Effector memory CD4-positive, alpha-beta T cell (primary cell): Measurements from ENCODE around the gene PITPNB.

Experiments
- DNase-seq, 3 donors: peaks; one replicate each; pipeline ENCODE4 v3.0.0-alpha.2; 2020
- H3K27ac ChIP-seq: 2 replicates; pipeline ENCODE4 v1.7.0; 2013; ENCODE audit warnings: mild to moderate bottlenecking, low read length, moderate library complexity; ENCODE audit not compliant: insufficient read depth, poor library complexity, severe bottlenecking
- H3K27me3 ChIP-seq: replicated peaks from 2 replicates; pipeline ENCODE4 v1.7.0; 2013; ENCODE audit warnings: mild to moderate bottlenecking, low read length; ENCODE audit not compliant: insufficient read depth, control insufficient read depth, poor library complexity, severe bottlenecking
- H3K36me3 ChIP-seq: 2 replicates; pipeline ENCODE4 v1.7.0; 2013; ENCODE audit warnings: mild to moderate bottlenecking, low read length, moderate library complexity; ENCODE audit not compliant: control insufficient read depth, insufficient read depth
- H3K4me1 ChIP-seq: 2 replicates; pipeline ENCODE4 v1.7.0; 2013; ENCODE audit warnings: low read length, mild to moderate bottlenecking; ENCODE audit not compliant: control insufficient read depth, insufficient read depth, poor library complexity, severe bottlenecking
- H3K4me3 ChIP-seq: 2 replicates; pipeline ENCODE4 v1.7.0; 2013; ENCODE audit warnings: low read length, low read depth, mild to moderate bottlenecking; ENCODE audit not compliant: insufficient read depth, poor library complexity, severe bottlenecking
- H3K9me3 ChIP-seq: 2 replicates; pipeline ENCODE4 v1.7.0; 2013; ENCODE audit warnings: mild to moderate bottlenecking, low read length, moderate library complexity; ENCODE audit not compliant: control insufficient read depth

PITPNB gene

DNA sequence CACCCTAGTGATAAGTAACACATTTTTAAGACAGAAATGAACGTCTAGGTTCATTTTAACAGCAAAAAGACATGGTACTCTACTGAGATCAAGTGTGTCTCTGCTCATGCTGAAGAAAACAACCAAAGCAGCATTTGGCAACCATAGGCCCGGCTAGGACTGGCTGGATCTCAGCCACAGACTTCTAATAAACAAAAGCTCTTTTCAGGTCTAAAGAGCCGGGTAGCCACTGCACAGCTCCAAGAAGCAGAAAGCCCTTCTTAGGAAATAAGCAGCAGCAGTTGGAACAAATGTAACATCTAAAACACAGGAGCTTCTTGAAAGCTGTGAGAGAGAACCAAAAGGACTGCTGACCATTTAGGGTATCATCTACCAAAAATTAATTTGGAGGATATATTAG lies 37.6 kb downstream of the PITPNB start:
- H3K27me3 ChIP-seq: no peaks in the 10 kb centered on the region
- H3K9me3 ChIP-seq: no peaks in the 10 kb centered on the region
- no peaks in the 10 kb centered on the region for H3K4me1 ChIP-seq
- H3K36me3 ChIP-seq: peaks cover 7% of the 10 kb centered on the region
- no peak overlapping the region for H3K27ac ChIP-seq
- no peak for DNase-seq
- no peak overlapping the region for H3K4me3 ChIP-seq

DNA sequence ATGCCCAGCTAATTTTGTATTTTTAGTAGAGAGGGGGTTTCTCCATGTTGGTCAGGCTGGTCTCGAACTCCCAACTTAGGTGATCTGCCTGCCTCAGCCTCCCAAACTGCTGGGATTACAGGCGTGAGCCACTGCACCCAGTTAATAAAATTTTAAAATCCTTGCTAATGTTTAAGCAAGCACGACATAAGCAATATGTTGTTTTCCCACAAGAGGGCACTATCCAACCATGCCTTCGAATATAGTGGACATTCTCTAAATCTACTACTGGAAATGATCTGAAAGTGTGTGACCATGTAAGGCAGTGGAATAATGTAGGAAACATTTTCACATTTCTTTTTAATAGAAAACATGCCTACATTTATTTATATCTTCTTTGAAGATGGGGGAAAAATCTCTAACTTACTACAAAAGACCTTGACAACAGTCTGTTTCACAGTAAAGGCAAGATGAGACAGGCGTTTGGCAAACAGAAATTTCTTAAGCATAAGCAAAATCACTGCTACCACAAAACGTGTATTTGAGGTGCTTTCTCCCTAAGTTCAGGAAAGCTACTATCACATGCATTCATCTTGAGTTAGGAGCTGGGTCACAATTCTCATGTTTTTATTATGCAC lies 38.2 kb downstream of the PITPNB start:
- Histone ChIP-seq H3K27me3 (no peaks in the 10 kb centered on the region), H3K27ac (no peak overlapping the region), H3K36me3 (peaks cover 7% of the 10 kb centered on the region), H3K4me3 (no peak overlapping the region), H3K4me1 (no peaks in the 10 kb centered on the region), H3K9me3 (no peaks in the 10 kb centered on the region)
- DNase-seq: no peak

DNA sequence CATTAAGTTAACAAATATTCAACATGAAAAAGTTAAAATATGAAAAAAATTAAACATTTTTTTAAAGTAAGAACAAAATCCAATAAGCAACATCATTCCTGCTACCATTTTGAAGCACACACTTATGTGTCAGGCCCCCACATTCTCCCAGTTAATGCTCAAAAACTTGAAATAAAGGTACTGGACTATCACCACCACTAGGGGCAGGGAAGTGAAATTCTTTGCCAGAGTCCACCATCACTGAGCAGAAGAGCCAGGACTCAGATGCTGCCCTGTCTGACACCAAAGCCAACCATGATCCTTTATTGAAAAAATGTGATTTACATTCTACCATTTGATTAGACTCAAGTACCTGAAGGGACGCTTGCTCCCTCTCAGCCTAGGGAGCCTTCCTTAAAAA lies 39.1 kb downstream of the PITPNB start:
- Histone ChIP-seq H3K36me3 (peaks cover 7% of the 10 kb centered on the region), H3K4me3 (no peak overlapping the region), H3K9me3 (no peaks in the 10 kb centered on the region), H3K4me1 (no peaks in the 10 kb centered on the region), H3K27me3 (no peaks in the 10 kb centered on the region), H3K27ac (no peak overlapping the region)
- DNase-seq: no peak

DNA sequence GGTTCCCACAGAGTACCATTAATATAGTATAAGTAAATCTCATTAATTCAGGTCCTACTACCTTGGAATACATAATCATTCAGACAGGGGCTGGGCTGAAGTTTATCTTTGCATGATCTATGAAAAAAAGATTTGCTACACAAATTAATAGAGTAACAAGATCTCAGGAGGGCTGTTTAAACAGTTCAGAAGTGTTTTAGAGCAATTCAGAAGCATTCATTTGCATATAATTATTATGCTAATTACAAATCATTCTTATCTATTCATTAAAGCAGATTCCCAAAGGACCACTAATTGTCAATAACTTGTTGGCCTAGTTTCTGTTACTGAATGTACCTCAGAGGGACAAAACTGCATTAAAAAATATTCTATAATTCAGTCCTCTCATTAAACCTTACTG lies 40.5 kb downstream of the PITPNB start:
- Histone ChIP-seq H3K4me3 (no peak overlapping the region), H3K9me3 (no peaks in the 10 kb centered on the region), H3K27me3 (no peaks in the 10 kb centered on the region), H3K4me1 (no peaks in the 10 kb centered on the region), H3K36me3 (peaks cover 2% of the 10 kb centered on the region), H3K27ac (no peak overlapping the region)
- DNase-seq: no peak

DNA sequence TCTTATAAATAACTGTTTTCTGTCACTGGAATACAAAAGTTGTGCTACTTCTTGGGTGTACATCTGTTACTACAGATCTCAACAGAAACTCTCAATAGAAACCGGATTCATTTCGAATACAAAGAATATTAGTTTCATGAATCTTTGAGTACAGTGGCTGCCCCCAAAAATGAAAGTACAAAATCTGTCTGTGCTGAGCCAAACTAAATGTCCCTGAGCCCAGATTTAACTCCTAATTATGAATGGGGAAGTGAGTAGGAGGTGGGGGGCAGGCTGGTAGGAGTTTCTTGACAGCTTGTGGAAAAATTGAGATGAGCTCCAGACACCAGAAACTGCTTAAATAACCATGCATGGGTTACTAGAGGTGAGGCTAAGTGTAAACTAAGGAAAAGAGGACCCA lies 41.6 kb downstream of the PITPNB start:
- Histone ChIP-seq H3K36me3 (peaks cover 12% of the 10 kb centered on the region), H3K4me1 (no peaks in the 10 kb centered on the region), H3K4me3 (no peak overlapping the region), H3K27ac (no peak overlapping the region), H3K27me3 (no peaks in the 10 kb centered on the region), H3K9me3 (no peaks in the 10 kb centered on the region)
- no peak for DNase-seq

DNA sequence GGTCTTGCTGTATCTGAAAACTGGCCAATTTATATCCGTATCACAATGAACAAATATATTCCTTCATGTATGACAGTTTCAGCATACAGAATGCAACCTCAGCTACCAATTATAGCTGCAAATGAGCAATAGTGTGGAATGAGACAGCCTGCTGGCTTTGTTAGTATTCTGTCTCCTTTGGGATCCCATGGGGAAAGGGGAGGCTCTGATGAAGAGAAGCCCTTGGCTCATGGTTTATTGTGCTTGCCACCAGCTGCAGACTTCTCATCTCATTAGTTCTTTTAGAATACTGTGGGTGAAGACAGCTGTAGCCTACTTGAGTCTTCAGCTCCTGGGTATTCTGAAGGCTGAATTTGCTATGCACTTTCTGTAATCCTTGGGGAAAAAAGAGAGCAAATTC lies 42.4 kb downstream of the PITPNB start:
- DNase-seq: no peak
- Histone ChIP-seq H3K4me3 (no peak overlapping the region), H3K27me3 (no peaks in the 10 kb centered on the region), H3K9me3 (no peaks in the 10 kb centered on the region), H3K4me1 (no peaks in the 10 kb centered on the region), H3K36me3 (peaks cover 19% of the 10 kb centered on the region), H3K27ac (no peak overlapping the region)

- Histone ChIP-seq H3K27me3 (no peaks in the 10 kb centered on the region), H3K36me3 (peaks cover 27% of the 10 kb centered on the region), H3K9me3 (no peaks in the 10 kb centered on the region), H3K4me1 (no peaks in the 10 kb centered on the region), H3K27ac (no peak overlapping the region), H3K4me3 (no peak overlapping the region)
- DNase-seq: no peak
Measured at GRCh38 chr22:27875951-27876350, 43.1 kb downstream of the PITPNB start.

DNA sequence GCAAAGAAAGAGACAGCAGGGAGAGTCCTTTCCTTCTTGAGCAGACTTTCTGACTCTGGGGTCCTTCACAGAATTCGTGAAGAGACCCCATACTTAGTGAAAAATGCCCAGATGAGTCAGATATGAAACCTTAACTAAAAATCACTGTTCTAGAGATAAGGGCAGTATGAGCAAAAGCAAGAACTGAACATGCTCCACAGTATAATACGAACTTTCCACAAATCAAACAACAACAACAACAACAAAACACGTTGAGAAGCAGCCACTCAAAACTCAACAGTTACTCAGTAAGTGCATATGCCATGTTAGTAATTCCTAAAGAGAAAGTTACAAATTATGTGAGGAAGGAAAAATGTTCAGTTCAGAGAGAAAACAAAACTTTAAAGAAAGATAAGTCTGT lies 44.3 kb downstream of the PITPNB start:
- no peaks in the 10 kb centered on the region for H3K4me1 ChIP-seq
- DNase-seq: no peak
- no peaks in the 10 kb centered on the region for H3K27me3 ChIP-seq
- H3K36me3 ChIP-seq: peaks cover 31% of the 10 kb centered on the region
- no peaks in the 10 kb centered on the region for H3K9me3 ChIP-seq
- H3K27ac ChIP-seq: no peak overlapping the region
- no peak overlapping the region for H3K4me3 ChIP-seq

DNA sequence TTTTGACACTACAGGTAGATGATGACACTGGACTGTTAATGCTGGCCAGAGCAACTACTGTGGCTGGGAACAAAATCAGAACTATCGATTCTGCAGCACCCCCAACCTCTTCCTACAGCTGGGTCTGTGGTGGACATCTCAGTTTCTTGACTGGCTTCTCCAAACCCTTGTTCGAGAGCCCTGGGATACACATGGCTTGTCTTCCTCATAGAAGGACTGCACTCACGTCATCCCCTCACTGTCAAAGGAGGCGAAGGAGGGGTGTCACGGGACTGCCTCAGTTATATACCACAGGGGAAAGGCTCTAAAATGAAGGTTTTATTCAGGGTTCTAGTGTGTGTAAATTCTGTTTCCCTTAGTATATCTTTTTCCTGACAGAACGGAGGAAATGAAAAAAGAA lies 44.9 kb downstream of the PITPNB start:
- Histone ChIP-seq H3K27ac (no peak overlapping the region), H3K4me3 (no peak overlapping the region), H3K27me3 (no peaks in the 10 kb centered on the region), H3K4me1 (no peaks in the 10 kb centered on the region), H3K36me3 (peaks cover 31% of the 10 kb centered on the region), H3K9me3 (no peaks in the 10 kb centered on the region)
- no peak for DNase-seq

- Histone ChIP-seq H3K4me1 (no peaks in the 10 kb centered on the region), H3K4me3 (no peak overlapping the region), H3K27ac (no peak overlapping the region), H3K9me3 (no peaks in the 10 kb centered on the region), H3K27me3 (no peaks in the 10 kb centered on the region), H3K36me3 (peaks cover 31% of the 10 kb centered on the region)
- DNase-seq: no peak
Measured at GRCh38 chr22:27873472-27873871, 45.6 kb downstream of the PITPNB start.
